AG04450 (cell line): ENCODE data around the gene BMERB1. TPM values are rescaled to one million over a fixed set of nuclear protein-coding genes. Genes with fewer than 3 reads are reported as not detected.
"Not testable (repeated sequence)": the region's sequence is repeated elsewhere in the genome, so short reads cannot be mapped to it uniquely, and the experiment has no call there.

Experiments used
- CTCF ChIA-PET: fragments of 300-600, 350-600 bp; formaldehyde crosslinking; extraction: SDS; loops from one replicate; lab custom pipeline; 2022; ENCODE audit warnings: antibody characterized with exemption, inconsistent platforms; lab: Charles Lee
- POLR2A ChIA-PET: fragments of 350-600 bp; formaldehyde crosslinking; extraction: SDS; loops from one replicate; lab custom pipeline; 2021; ENCODE audit warnings: antibody characterized with exemption, inconsistent platforms; lab: Yijun Ruan, JAX
- DNase-seq: peaks from one replicate; pipeline ENCODE4 v3.0.0-alpha.2; 2011; ENCODE audit warnings: low read depth, low spot score
- H3K27ac ChIP-seq: one replicate; pipeline ENCODE4 v1.5.1; 2012; ENCODE audit warnings: low read depth, low read length, control low read depth
- H3K27me3 ChIP-seq: one replicate; pipeline ENCODE4 v1.6.0; 2012; ENCODE audit warnings: low read length; ENCODE audit not compliant: control insufficient read depth, insufficient read depth
- H3K4me3 ChIP-seq: 2 replicates; pipeline ENCODE4 v1.5.1; 2011; ENCODE audit warnings: mild to moderate bottlenecking, low read depth, low read length, control low read depth
- H3K9me3 ChIP-seq: 2 replicates; pipeline ENCODE4 v1.5.1; 2012; ENCODE audit warnings: low read length; ENCODE audit not compliant: control insufficient read depth, insufficient read depth
- CTCF ChIP-seq: IDR thresholded peaks from 2 replicates; pipeline ENCODE4 v1.5.1; 2011; ENCODE audit warnings: low read depth, low read length, control low read depth, inconsistent platforms
- polyA minus RNA-seq: library from RNA; depleted of rRNA, polyadenylated mRNA; stranded (reverse); fragments of >200 nt; gene quantifications from 2 replicates; pipeline ENCODE4 v1.2.3, GENCODE V29; 2011; rRNA and poly(A)+ RNA removed
- polyA plus RNA-seq: library from polyadenylated mRNA; depleted of rRNA; stranded (reverse); fragments of >200 nt; gene quantifications from 2 replicates; pipeline ENCODE4 v1.2.3, GENCODE V29; 2011; rRNA removed

The BMERB1 gene
- 43.9 and 51.4 TPM in 2 replicates for polyA plus RNA-seq
- 30.0 and 34.1 TPM in 2 replicates for polyA minus RNA-seq

- DNase-seq = no peak
- POLR2A ChIA-PET = no interaction called here
- H3K4me3 ChIP-seq = peak within 1 kb of the TSS; percentile 93
- no peaks in the 10 kb centered on the region for H3K27me3 ChIP-seq
- H3K9me3 ChIP-seq = no peaks in the 10 kb centered on the region; the same call in 1 of the 2 replicates
- H3K27ac ChIP-seq = peak within 1 kb of the TSS; percentile 21
- CTCF ChIA-PET = no interaction called here
- TF ChIP-seq CTCF = no peak
Measured at GRCh38 chr16:15434425-15435215, at the start of gene BMERB1. Gene BMERB1, plus strand, starts transcription at chr16:15434588. Its CDS starts 66 bp downstream, at chr16:15434654.

GRCh38 chr16:15388060-15388459, 46.3 kb upstream of the BMERB1 start:
- H3K27ac ChIP-seq, H3K4me3 ChIP-seq, DNase-seq, H3K9me3 ChIP-seq, CTCF ChIA-PET, H3K27me3 ChIP-seq, POLR2A ChIA-PET: not testable (repeated sequence)

GRCh38 chr16:15389916-15390315, 44.5 kb upstream of the BMERB1 start:
- POLR2A ChIA-PET, H3K27me3 ChIP-seq, H3K9me3 ChIP-seq, CTCF ChIA-PET, H3K27ac ChIP-seq, DNase-seq, H3K4me3 ChIP-seq: not testable (repeated sequence)

GRCh38 chr16:15393025-15393424, 41.4 kb upstream of the BMERB1 start:
- H3K4me3 ChIP-seq, CTCF ChIA-PET, POLR2A ChIA-PET, H3K27me3 ChIP-seq, H3K9me3 ChIP-seq, DNase-seq, H3K27ac ChIP-seq: not testable (repeated sequence)

GRCh38 chr16:15395631-15396508, 38.5 kb upstream of the BMERB1 start, which contains the start of gene MPV17L:
Gene MPV17L, plus strand, starts transcription at chr16:15395754. Its CDS starts 144 bp downstream, at chr16:15395898.
- POLR2A ChIA-PET, DNase-seq, H3K27ac ChIP-seq, H3K27me3 ChIP-seq, H3K9me3 ChIP-seq, CTCF ChIA-PET: not testable (repeated sequence)
- H3K4me3 ChIP-seq = peak within 1 kb of the TSS; percentile 31

- H3K27me3 ChIP-seq, POLR2A ChIA-PET, H3K4me3 ChIP-seq, H3K27ac ChIP-seq, CTCF ChIA-PET, DNase-seq, H3K9me3 ChIP-seq: not testable (repeated sequence)
Measured at GRCh38 chr16:15396509-15396829, 37.9 kb upstream of the BMERB1 start.

GRCh38 chr16:15396948-15397594, 37.3 kb upstream of the BMERB1 start:
- DNase-seq = no peak
- CTCF ChIA-PET = no interaction called here
- POLR2A ChIA-PET = no interaction called here
- no peak overlapping the region for H3K4me3 ChIP-seq
- no peaks in the 10 kb centered on the region for H3K9me3 ChIP-seq
- TF ChIP-seq CTCF = no peak
- no peaks in the 10 kb centered on the region for H3K27me3 ChIP-seq
- no peak overlapping the region for H3K27ac ChIP-seq
